AG04449 (cell line): ENCODE data around the gene SGIP1.

Experiments
- CTCF ChIA-PET: fragments of 350-600 bp; formaldehyde crosslinking; extraction: SDS; loops from one replicate; lab custom pipeline; 2021; ENCODE audit warnings: antibody characterized with exemption; lab: Yijun Ruan, JAX
- POLR2A ChIA-PET: fragments of 400-600, 350-600 bp; formaldehyde crosslinking; extraction: SDS; loops from one replicate; lab custom pipeline; 2020; ENCODE audit warnings: antibody characterized with exemption, inconsistent platforms; lab: Yijun Ruan, JAX
- DNase-seq: peaks from one replicate; pipeline ENCODE4 v3.0.0-alpha.2; 2010; ENCODE audit warnings: low read depth, low spot score
- H3K4me3 ChIP-seq: 2 replicates; pipeline ENCODE4 v1.5.1; 2011; ENCODE audit warnings: low read depth, mild to moderate bottlenecking, control low read depth, low read length
- TF ChIP-seq, protein P1 (sequence below): IDR thresholded peaks from one replicate; pipeline ENCODE4 v1.5.1; 2011; ENCODE audit warnings: mild to moderate bottlenecking, moderate library complexity, low read length, control low read depth, inconsistent platforms; ENCODE audit not compliant: insufficient read depth; ENCODE audit errors: missing control alignments

Gene SGIP1

DNA sequence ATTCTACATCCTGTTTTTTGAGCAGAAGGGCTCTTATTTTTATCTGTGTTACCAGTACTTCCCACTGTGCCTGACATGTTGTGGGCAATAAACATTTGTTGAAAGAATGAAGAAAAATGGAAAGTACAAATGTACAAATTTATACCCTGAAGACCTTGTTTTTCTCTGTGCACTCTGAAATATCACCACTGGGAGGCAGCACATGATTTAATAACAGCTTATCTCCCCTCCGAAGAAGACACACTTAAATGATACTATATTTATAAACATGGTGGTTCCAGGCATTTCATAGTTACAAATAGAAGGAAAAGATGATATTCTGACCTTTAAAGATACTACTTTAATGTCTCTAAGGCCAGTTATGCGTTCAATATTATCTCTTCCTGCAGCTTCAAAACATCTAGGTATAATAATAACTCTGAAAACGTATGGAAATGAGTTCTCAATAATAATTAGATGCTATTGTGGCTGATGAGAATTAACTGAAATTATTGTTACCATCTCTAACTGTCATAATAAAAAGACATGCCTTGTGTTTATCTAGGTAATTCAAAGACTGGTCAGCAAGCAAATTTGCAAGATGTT is 231.1 kb downstream of the SGIP1 start:
- DNase-seq, result peak; percentile 10
- TF ChIP-seq, protein P1, sequence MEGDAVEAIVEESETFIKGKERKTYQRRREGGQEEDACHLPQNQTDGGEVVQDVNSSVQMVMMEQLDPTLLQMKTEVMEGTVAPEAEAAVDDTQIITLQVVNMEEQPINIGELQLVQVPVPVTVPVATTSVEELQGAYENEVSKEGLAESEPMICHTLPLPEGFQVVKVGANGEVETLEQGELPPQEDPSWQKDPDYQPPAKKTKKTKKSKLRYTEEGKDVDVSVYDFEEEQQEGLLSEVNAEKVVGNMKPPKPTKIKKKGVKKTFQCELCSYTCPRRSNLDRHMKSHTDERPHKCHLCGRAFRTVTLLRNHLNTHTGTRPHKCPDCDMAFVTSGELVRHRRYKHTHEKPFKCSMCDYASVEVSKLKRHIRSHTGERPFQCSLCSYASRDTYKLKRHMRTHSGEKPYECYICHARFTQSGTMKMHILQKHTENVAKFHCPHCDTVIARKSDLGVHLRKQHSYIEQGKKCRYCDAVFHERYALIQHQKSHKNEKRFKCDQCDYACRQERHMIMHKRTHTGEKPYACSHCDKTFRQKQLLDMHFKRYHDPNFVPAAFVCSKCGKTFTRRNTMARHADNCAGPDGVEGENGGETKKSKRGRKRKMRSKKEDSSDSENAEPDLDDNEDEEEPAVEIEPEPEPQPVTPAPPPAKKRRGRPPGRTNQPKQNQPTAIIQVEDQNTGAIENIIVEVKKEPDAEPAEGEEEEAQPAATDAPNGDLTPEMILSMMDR, result peak; percentile 50
- CTCF ChIA-PET, result interaction anchor here (0.8 to 8.7 kb wide), 19 partner anchors 12 to 735 kb away, joined by 3 to 164 read pairs (median 4); partner anchors contain the start of genes DNAI4 and MIER1
- POLR2A ChIA-PET, result no interaction called here
- H3K4me3 ChIP-seq, result no peak overlapping the region

DNA sequence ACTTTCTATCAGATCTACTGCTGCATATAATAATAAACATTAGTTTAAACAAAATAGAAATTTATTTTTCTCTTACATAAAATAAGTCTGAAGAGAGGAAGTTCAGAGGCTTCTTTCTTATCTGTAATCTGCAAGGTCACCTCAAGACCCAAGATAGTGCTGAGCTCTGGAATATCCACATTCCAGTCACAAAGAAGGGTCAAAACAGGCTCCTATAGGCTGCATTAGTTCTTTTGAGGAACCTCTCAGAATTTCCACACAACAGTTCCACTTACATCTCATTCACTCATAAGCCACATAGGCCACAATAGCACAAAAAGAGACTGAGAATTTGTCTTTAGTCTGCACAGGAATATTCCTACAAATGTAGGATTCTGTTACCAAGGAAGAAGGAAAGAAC is 233.7 kb downstream of the SGIP1 start:
- CTCF ChIA-PET, result interaction anchor here (1.1 to 8.7 kb wide), 2 partner anchors 380 to 444 kb away, joined by 3 to 164 read pairs; no protein-coding TSS in a partner anchor
- no peak for DNase-seq
- POLR2A ChIA-PET, result no interaction called here
- H3K4me3 ChIP-seq, result no peak overlapping the region
- TF ChIP-seq, protein P1, result no peak

DNA sequence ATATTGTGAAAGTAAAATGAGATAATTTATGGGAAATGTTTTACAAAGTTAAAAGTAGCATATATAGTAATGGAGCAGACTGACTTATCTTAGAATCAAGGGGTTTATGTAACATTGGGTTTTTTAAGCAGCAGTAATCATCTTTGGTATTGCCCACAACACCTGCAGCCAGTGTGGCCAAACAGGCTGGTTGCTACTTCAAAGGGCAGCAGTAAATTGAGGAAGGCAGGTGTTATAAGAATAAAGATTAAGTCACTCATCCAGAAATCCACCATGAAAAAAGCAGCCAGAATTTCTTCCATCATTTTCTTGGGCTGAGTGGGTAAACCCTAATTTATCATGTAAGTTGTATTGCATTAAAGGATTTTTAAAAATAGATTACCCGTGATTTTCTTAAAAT is 235.0 kb downstream of the SGIP1 start:
- H3K4me3 ChIP-seq, result no peak overlapping the region
- ChIA-PET CTCF (interaction anchor here (0.9 to 8.7 kb wide), 3 partner anchors 227 to 443 kb away, joined by 3 to 164 read pairs (median 5); no protein-coding TSS in a partner anchor), POLR2A (no interaction called here)
- DNase-seq, result no peak
- TF ChIP-seq, protein P1, result no peak

DNA sequence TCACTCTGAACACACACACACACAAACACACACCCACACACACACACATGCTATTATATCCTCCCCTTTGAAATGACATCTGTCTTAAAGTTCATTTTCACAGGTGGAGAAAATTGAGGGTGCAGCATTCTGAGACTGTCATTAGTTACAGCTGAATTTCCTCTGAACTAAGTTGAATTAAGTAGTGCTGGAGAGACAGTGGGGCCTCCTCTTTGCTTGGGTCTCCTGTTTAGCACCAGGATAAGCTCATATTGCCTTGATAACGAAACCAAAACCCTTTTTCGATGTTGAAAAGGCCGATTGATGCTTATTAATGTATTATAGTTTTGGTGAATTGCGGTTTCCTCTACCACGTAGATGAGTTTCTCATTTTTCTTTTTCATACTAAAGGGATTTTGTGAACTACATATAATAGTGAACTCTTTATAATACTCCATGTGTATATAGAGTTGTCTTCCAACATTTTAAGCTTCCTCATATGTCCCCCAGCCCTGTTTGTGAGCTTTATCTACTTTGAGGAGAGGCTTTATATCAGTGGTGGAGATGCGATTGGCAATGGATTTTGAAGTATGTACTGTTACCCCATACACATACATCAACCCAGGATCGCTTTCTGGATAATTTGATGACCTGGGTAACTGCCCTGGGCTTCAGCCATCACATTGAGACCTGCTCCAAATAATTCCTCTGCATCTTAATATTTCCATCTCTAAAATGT is 235.7 kb downstream of the SGIP1 start:
- POLR2A ChIA-PET, result no interaction called here
- no peak for DNase-seq
- H3K4me3 ChIP-seq, result no peak overlapping the region
- TF ChIP-seq, protein P1, result no peak
- CTCF ChIA-PET, result interaction anchor here (0.9 to 1.3 kb wide), 2 partner anchors 226 to 442 kb away, joined by 3 to 5 read pairs; no protein-coding TSS in a partner anchor

DNA sequence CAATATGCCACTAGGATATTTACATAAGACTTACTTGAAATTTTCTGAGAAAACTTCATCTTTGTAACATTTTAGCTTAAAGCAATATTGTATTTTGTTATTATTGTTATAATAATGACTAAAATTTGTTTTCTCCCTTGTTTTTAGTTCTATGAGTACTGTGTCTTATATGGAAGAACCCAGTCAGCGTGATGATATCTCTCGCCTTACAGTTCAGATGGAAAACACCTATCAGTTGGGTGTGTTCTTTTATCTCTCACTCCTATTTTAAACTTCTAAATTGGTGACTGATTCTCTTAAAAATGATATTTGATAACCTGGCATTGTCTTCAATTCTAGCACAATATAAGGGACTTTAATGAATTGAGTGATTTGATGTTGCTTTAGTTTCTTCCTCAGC is 236.3 kb downstream of the SGIP1 start:
- no peak overlapping the region for H3K4me3 ChIP-seq
- TF ChIP-seq, protein P1, result no peak
- no peak for DNase-seq
- ChIA-PET CTCF (interaction anchor here (1.3 kb wide), 1 partner anchor 226 kb away, joined by 5 read pairs; no protein-coding TSS in a partner anchor), POLR2A (no interaction called here)

DNA sequence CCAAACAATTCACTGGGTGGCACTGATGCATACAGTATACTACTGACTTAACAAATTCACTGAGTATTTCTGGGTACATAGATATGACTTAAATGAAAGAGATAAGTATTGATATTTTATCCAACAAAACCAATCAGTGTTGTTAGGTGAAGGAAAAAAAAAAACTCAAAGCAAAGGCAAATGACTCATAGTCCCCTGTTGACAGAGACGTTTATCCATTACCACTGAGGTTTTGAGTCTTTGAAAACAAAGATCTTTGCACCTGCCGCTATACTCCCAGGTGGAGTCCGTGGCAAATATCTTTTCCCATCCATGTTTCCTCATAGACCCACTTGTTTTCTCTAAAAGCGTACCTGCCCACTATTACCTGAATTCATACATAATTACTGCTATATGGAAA is 236.7 kb downstream of the SGIP1 start:
- ChIA-PET POLR2A (no interaction called here), CTCF (no interaction called here)
- no peak overlapping the region for H3K4me3 ChIP-seq
- no peak for DNase-seq
- TF ChIP-seq, protein P1, result no peak
